GM19023 (cell line): ENCODE results near the gene ATP9A.
A peak's percentile ranks its signal among the peaks of the same experiment; 100 is the strongest.
"Not testable (repeated sequence)": the region's sequence is repeated elsewhere in the genome, so short reads cannot be mapped to it uniquely, and the experiment has no call there.

Experiments used
- ATAC-seq: cut with Tn5 transposase; IDR thresholded peaks from one replicate; pipeline ENCODE4 v1.9.1; 2021; ENCODE audit warnings: mild to moderate bottlenecking, moderate library complexity; ENCODE audit not compliant: unreplicated experiment

Gene ATP9A

GRCh38 chr20:51696304-51697071 is 71.7 kb downstream of the ATP9A start:
- ATAC-seq = no peak

- ATAC-seq = no peak
Measured at GRCh38 chr20:51695574-51696303, 72.5 kb downstream of the ATP9A start.

- ATAC-seq = no peak
Measured at GRCh38 chr20:51692806-51693400, 75.3 kb downstream of the ATP9A start.

- no peak for ATAC-seq
Measured at GRCh38 chr20:51691703-51692102, 76.5 kb downstream of the ATP9A start.

GRCh38 chr20:51688600-51689244 is 79.5 kb downstream of the ATP9A start:
- ATAC-seq = no peak

- ATAC-seq = no peak
Measured at GRCh38 chr20:51687630-51688029, 80.6 kb downstream of the ATP9A start.

GRCh38 chr20:51687108-51687507 is 81.1 kb downstream of the ATP9A start:
- ATAC-seq = no peak

GRCh38 chr20:51685494-51685893 is 82.7 kb downstream of the ATP9A start:
- ATAC-seq = not testable (repeated sequence)

- ATAC-seq = no peak
Measured at GRCh38 chr20:51680067-51680749, 88.0 kb downstream of the ATP9A start.

- ATAC-seq = no peak
Measured at GRCh38 chr20:51679254-51679921, 88.8 kb downstream of the ATP9A start.

GRCh38 chr20:51678026-51678697 is 90.0 kb downstream of the ATP9A start:
- ATAC-seq = no peak

- no peak for ATAC-seq
Measured at GRCh38 chr20:51668947-51669346, 99.2 kb downstream of the ATP9A start.

- no peak for ATAC-seq
Measured at GRCh38 chr20:51668515-51668914, 99.7 kb downstream of the ATP9A start.

GRCh38 chr20:51667491-51667890 is 100.7 kb downstream of the ATP9A start:
- no peak for ATAC-seq

- no peak for ATAC-seq
Measured at GRCh38 chr20:51667002-51667408, 101.2 kb downstream of the ATP9A start.

- ATAC-seq = no peak
Measured at GRCh38 chr20:51666126-51666525, 102.1 kb downstream of the ATP9A start.

- ATAC-seq = no peak
Measured at GRCh38 chr20:51665543-51666118, 102.6 kb downstream of the ATP9A start.

- peak; percentile 52 for ATAC-seq
Measured at GRCh38 chr20:51661609-51662178, 106.5 kb downstream of the ATP9A start.
